Activated T-helper 2 cell treated with anti-CD3 and anti-CD28 coated beads, Interferon-gamma antibody, Interleukin-2, Interleukin-4, amounts not matched to agents 10 μg/mL and 5 μg/mL and 100 μg/mL, durations not matched to agents 14 hours and 24 hours and 36 hours (primary cell): ENCODE measurements around the gene NDEL1. TPM values are rescaled to one million over a fixed set of nuclear protein-coding genes. Genes with fewer than 3 reads are reported as not detected.

ENCODE experiments used
- DNase-seq: peaks from one replicate; pipeline ENCODE4 v3.0.0; 2021; ENCODE audit warnings: low spot score
- H3K27ac Mint-ChIP-seq: one replicate; pipeline ENCODE4 v1.8.0; 2021; ENCODE audit warnings: mixed read lengths
- H3K27me3 Mint-ChIP-seq: one replicate; pipeline ENCODE4 v1.8.0; 2021; ENCODE audit warnings: low read depth, mixed read lengths
- H3K36me3 Mint-ChIP-seq: one replicate; pipeline ENCODE4 v1.8.0; 2021; ENCODE audit warnings: low read depth, mixed read lengths
- H3K4me1 Mint-ChIP-seq: one replicate; pipeline ENCODE4 v1.8.0; 2021; ENCODE audit warnings: low read depth, mixed read lengths
- H3K4me3 Mint-ChIP-seq: one replicate; pipeline ENCODE4 v1.8.0; 2021; ENCODE audit warnings: low read depth, mild to moderate bottlenecking, moderate library complexity, mixed read lengths
- H3K9me3 Mint-ChIP-seq: one replicate; pipeline ENCODE4 v1.8.0; 2021; ENCODE audit warnings: mixed read lengths
- intact Hi-C: fragments of 100-400 bp; cut with micrococcal nuclease; formaldehyde crosslinking; loops from one replicate; pipeline ENCODE4 v1.15.1; 2023
- total RNA-seq: library from RNA; stranded (reverse); gene quantifications from 2 replicates; pipeline ENCODE4 v1.2.3, GENCODE V29; 2022

Gene NDEL1
- total RNA-seq, 1 donor from 2014 or later, result 66.9 TPM

DNA sequence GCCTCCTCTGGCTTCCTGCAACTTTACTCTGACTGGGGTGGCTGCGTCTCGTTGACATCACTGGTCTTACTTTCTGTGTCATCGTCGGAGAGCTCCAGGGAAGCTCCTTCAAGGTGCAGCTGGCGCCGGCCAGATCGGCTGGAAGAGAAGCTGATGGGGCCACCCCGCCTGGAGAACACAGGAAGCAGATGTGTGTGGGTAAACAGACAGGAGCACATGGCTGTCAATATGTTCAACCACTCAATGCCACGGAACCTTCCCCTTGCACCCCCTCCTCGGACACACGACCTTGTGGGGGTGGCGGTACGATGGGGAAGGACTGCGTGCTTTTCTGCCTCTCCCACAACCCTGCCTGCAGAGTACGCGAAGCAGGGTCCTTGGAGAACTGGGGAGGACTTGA is 40.1 kb downstream of the NDEL1 start:
- H3K36me3 Mint-ChIP-seq, result peaks cover 54% of the 10 kb centered on the region
- H3K9me3 Mint-ChIP-seq, result no peaks in the 10 kb centered on the region
- H3K27me3 Mint-ChIP-seq, result no peaks in the 10 kb centered on the region
- no peak for DNase-seq
- intact Hi-C loops, result no loop called here
- H3K4me1 Mint-ChIP-seq, result no peaks in the 10 kb centered on the region
- no peak overlapping the region for H3K27ac Mint-ChIP-seq
- H3K4me3 Mint-ChIP-seq, result no peak overlapping the region

DNA sequence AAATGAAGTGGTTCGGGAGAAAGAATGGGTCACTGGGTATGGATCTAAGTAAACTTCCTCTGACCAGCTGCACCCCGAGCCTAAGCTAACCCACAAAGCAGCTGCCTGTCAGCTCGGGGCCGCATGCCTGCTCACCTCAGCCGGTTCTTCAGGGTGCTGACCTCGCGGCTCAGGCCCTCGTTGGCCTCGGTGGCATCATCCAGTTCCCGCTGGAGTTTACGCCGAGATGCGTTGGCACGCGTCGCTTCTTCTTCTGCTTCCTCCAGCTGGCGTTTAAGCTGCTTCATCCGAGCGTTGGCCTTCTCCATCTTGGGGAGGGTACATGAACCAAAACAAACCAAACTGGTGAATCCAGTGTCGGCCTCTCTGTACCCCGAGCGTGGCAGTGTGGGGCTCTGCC is 41.1 kb downstream of the NDEL1 start:
- no peaks in the 10 kb centered on the region for H3K9me3 Mint-ChIP-seq
- H3K4me1 Mint-ChIP-seq, result no peaks in the 10 kb centered on the region
- peaks cover 59% of the 10 kb centered on the region for H3K36me3 Mint-ChIP-seq
- intact Hi-C loops, result no loop called here
- H3K27me3 Mint-ChIP-seq, result no peaks in the 10 kb centered on the region
- no peak overlapping the region for H3K4me3 Mint-ChIP-seq
- DNase-seq, result no peak
- H3K27ac Mint-ChIP-seq, result no peak overlapping the region

DNA sequence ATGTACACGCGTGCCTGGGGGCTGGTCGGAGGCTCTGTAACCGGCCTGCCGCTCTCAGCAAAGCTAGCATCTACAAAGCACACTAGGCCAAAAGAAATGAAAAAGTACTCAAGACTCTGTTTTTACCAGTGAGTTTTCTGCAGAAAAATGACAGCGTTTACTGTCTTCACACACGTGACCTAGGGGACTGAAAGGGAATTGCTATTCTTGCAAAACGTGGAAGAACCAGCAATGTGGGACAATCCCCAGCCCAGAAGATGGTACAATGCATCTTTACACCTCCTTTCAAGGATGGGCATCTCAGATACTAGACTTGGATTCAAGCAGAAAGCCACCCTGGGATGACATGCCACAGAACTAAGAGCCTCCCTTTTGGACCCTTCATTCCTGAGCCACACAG is 41.5 kb downstream of the NDEL1 start:
- no peaks in the 10 kb centered on the region for H3K27me3 Mint-ChIP-seq
- no peak overlapping the region for H3K4me3 Mint-ChIP-seq
- no peaks in the 10 kb centered on the region for H3K9me3 Mint-ChIP-seq
- no peak overlapping the region for H3K27ac Mint-ChIP-seq
- intact Hi-C loops, result no loop called here
- H3K4me1 Mint-ChIP-seq, result no peaks in the 10 kb centered on the region
- no peak for DNase-seq
- H3K36me3 Mint-ChIP-seq, result peaks cover 62% of the 10 kb centered on the region

DNA sequence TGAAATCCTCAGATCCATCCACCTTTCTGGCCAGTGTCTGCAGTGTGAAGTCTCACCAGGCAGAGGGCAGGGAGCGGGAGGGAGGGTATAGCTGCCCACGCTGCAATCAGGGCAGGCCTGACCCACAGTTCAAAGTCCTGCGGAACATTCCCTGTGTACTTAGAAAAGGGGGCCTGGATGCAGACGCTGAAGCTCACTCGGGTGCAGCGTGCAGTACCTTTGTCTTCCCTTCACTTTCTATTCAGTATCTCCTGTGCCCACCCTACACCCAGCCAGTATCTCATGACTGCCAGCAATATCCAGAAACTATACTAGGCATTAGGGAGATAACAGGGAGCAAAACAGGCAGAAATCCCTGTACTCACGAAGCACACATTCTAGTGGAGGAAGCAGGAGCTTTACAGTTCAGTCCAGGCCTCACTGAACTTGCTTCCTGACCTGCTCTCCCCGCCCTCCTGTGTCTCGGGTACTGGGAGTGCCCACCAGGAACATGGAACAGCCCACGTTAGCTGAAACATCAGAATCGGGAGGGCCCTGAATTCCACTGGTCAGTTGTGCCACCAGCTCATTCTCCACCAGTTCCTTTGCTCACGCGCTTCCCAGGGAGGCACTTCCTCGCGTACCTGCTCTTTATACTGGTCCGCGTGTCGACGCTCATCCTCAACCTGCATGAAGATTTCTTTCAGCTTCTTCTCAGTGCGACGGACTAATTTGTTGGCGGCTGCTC is 42.2 kb downstream of the NDEL1 start:
- intact Hi-C loops, result no loop called here
- Mint-ChIP-seq H3K27ac (no peak overlapping the region), H3K9me3 (peaks cover 2% of the 10 kb centered on the region), H3K4me1 (no peaks in the 10 kb centered on the region), H3K27me3 (no peaks in the 10 kb centered on the region), H3K4me3 (no peak overlapping the region), H3K36me3 (peaks cover 69% of the 10 kb centered on the region)
- no peak for DNase-seq

DNA sequence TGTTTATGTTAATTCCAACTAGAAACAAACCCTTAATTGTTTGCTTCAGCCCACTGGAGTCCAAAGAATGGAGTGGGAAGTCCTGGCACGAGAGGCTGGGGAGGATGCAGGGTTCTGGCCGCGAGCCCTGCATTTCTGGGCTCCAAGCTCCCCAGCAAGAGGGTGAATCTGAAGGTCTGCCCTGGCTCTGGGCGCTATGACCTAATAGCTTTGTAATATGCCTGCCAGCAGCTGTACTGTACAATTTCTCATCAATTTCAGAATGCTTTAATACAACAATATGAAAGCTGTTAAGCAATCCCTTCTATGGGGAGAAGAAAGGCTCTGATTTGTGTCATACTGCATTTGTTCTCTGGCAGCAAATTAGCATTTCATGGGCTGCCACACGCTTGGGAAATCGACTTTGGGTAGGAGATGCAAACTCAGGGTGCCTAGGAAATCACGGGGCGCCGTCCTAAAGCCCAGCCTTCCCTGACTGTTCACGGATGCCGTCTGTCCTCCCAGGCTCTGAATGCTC is 43.8 kb downstream of the NDEL1 start:
- no peaks in the 10 kb centered on the region for H3K4me1 Mint-ChIP-seq
- H3K36me3 Mint-ChIP-seq, result peaks cover 70% of the 10 kb centered on the region

DNA sequence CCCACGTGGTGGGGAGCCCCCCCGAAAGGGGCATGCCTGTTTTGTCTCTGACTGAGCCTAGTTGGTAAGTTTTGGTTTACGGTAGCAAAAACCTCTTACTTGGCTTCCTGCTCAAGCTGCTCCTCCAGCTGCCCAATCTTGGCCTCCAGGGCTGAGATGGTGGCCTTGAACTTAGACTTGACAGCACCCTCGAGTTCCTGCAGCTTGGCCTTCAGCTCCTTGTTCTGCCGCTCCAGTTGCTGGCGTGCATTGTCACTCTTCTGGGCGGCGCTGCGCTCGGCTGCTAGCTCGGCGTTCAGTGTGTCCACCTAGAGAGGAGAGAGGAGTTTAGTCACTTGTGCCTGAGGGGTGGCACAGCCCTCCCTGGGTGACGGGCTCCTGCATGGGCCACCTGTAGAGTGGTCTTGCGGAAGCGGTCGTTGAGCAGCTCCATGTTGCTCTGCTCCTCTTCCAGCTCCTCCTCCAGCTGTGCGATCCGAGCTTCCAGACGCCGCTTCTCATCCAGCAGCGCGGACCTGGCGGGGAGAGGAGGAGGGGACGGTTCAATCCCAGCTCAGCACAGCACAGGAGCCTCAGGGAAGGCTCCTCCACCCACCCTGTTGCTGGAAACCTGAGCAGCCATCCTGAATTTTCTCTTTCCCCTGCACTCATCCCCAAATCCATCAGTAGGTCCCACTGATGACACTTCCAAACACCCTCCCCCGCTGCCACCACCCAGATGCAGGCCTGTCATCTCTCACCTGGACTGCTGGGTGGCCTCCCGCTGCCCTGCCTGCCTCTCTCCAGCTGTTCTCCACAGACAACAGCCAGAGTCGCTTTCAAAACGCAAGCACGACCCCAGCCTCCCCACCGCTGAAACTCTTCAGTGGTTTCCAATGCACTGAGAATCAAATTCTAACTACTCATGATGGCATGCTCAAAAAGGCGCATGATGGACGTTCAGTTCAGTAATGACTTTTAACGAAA is 44.6 kb downstream of the NDEL1 start:
- Mint-ChIP-seq H3K4me3 (no peak overlapping the region), H3K27ac (no peak overlapping the region), H3K27me3 (no peaks in the 10 kb centered on the region), H3K36me3 (peaks cover 68% of the 10 kb centered on the region), H3K9me3 (peaks cover 14% of the 10 kb centered on the region), H3K4me1 (no peaks in the 10 kb centered on the region)
- DNase-seq, result no peak
- intact Hi-C loops, result no loop called here

More for the DNA sequence above, 43.8 kb downstream of the NDEL1 start:
- Mint-ChIP-seq H3K9me3 (peaks cover 9% of the 10 kb centered on the region), H3K27ac (no peak overlapping the region), H3K27me3 (no peaks in the 10 kb centered on the region), H3K4me3 (no peak overlapping the region)
- DNase-seq, result no peak
- intact Hi-C loops, result no loop called here

DNA sequence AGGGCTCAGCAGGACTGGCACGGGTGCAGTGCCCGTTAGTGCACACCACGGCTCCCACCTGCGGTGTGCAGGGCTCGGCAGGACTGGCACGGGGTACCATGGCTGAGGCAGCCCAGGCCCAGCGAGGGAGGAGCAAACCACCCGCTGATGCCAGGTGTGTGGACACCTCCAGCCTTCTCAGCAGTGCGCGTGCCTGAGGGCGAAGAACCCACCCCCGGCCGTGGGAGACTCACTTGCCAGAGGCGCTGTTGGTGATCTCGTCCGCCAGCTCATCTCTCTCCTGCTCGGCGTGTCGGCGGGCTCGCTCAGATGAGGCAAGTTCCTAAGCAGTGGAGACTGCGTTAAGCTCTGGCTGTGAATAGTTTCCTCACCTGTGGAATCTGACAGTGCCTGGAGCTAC is 45.4 kb downstream of the NDEL1 start:
- H3K4me1 Mint-ChIP-seq, result no peaks in the 10 kb centered on the region
- H3K4me3 Mint-ChIP-seq, result no peak overlapping the region
- peaks cover 14% of the 10 kb centered on the region for H3K9me3 Mint-ChIP-seq
- DNase-seq, result no peak
- intact Hi-C loops, result no loop called here
- H3K36me3 Mint-ChIP-seq, result peaks cover 66% of the 10 kb centered on the region
- no peak overlapping the region for H3K27ac Mint-ChIP-seq
- H3K27me3 Mint-ChIP-seq, result no peaks in the 10 kb centered on the region

DNA sequence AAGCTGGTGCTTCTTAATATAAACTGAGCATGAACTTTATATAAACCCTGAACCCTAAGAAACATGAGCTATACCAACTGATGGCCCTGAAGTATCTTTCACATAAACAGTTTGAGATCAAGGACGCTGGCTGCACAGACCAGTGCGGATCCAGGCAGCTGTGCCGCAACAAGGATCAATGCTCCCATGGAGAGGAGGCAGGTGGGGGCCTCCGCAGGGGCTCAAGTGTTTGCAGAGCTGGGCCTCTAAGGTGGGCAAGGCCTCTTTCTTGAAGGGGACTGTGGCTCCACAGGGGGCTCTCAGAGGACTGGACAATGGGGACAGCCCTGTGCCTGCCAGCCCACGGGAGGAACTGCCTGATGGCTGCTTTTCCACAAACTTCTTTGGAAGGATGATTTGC is 46.0 kb downstream of the NDEL1 start:
- Mint-ChIP-seq H3K4me3 (no peak overlapping the region), H3K4me1 (no peaks in the 10 kb centered on the region), H3K9me3 (peaks cover 14% of the 10 kb centered on the region), H3K36me3 (peaks cover 69% of the 10 kb centered on the region), H3K27ac (no peak overlapping the region), H3K27me3 (no peaks in the 10 kb centered on the region)
- intact Hi-C loops, result no loop called here
- no peak for DNase-seq

DNA sequence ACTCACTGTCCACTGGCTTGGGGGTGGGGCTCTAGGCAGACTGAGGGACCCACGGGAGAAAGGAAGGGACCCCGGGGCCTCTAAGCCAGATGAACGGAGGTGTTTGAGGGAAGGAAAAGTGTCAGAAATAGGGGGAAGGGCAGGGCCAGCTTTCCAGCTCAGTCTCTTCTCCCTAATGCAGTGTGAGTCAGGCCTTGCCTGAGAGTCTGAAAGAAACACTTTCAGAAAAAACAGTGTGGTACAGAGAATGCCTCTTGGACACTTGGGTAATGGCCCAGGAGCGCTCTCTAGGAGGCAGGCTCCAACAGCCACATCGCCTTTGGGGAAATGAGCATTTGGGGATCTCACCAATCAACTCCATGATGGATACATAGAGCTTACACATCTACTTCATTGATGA is 46.9 kb downstream of the NDEL1 start:
- intact Hi-C loops, result no loop called here
- Mint-ChIP-seq H3K27ac (no peak overlapping the region), H3K27me3 (no peaks in the 10 kb centered on the region), H3K36me3 (peaks cover 71% of the 10 kb centered on the region), H3K9me3 (peaks cover 14% of the 10 kb centered on the region), H3K4me3 (no peak overlapping the region), H3K4me1 (no peaks in the 10 kb centered on the region)
- DNase-seq, result no peak

DNA sequence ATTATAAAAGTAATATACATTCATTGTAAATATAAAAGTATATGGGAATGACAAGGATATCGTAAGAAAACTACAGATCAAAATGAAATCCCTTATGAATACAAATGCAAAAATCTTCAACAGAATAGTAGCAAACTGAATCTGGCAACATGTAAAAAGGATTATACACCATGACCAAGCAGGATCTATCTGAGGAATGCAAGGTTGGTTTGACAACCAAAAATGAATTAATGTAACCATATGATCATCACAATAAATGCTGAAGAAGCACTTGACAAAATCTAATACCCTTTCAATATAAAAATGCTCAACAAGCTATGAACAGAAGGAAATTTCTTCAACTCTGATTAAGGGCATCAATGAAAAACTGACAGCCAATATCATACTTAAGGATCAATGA is 48.8 kb downstream of the NDEL1 start:
- DNase-seq, result no peak
- no peaks in the 10 kb centered on the region for H3K4me1 Mint-ChIP-seq

DNA sequence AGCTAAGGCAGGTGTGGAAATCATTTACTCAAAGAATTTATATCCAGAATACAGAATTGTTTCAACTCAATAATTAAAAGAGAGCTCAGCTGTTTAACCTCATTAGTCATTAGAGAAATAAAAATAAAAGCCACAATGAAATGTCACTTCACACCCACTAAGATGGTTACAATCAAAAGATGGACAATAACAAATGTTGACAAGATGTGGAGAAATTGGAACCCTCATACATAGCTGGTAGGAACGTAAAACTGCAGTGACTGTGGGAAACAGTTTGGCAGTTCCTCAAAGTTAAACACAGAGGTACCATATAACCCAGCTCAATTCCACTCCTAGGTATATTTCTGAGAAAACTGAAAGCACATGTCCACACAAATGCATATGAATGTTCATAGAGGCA is 49.8 kb downstream of the NDEL1 start:
- peaks cover 49% of the 10 kb centered on the region for H3K36me3 Mint-ChIP-seq
- H3K27me3 Mint-ChIP-seq, result no peaks in the 10 kb centered on the region
- H3K9me3 Mint-ChIP-seq, result peaks cover 14% of the 10 kb centered on the region

More for the DNA sequence above, 48.8 kb downstream of the NDEL1 start:
- H3K9me3 Mint-ChIP-seq, result peaks cover 14% of the 10 kb centered on the region
- H3K36me3 Mint-ChIP-seq, result peaks cover 57% of the 10 kb centered on the region
- no peak overlapping the region for H3K27ac Mint-ChIP-seq
- intact Hi-C loops, result no loop called here
- H3K4me3 Mint-ChIP-seq, result no peak overlapping the region
- no peaks in the 10 kb centered on the region for H3K27me3 Mint-ChIP-seq

DNA sequence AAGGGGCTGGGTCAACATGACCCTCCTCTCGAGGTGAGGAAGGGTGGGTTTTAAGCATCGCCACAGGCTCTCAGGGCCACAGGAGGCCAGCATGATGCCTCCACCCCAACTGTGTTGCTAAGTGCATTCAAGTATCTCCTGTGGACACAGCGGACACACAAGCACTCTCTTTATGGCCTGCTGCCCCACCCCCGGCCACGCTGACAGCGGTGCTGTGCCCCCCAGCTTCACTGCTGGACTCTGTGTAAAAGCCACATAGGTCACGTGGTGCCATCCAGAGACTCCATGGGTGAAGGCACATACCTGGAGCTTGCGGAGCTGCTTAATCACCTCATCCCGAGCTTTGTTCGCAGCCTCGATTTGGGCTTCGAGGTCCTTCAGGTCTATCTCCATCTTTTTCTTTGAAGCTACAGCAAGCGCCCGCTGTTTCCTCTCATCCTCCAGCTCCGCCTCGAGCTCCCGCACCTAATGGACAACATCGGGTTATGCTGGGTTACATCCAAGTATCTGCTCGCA is 51.5 kb downstream of the NDEL1 start:
- intact Hi-C loops, result no loop called here
- no peak for DNase-seq
- Mint-ChIP-seq H3K4me3 (no peak overlapping the region), H3K4me1 (no peaks in the 10 kb centered on the region), H3K27ac (no peak overlapping the region), H3K9me3 (peaks cover 14% of the 10 kb centered on the region), H3K36me3 (peaks cover 35% of the 10 kb centered on the region), H3K27me3 (no peaks in the 10 kb centered on the region)

More for the DNA sequence above, 49.8 kb downstream of the NDEL1 start:
- H3K27ac Mint-ChIP-seq, result no peak overlapping the region
- DNase-seq, result no peak
- no peaks in the 10 kb centered on the region for H3K4me1 Mint-ChIP-seq
- H3K4me3 Mint-ChIP-seq, result no peak overlapping the region
- intact Hi-C loops, result no loop called here

DNA sequence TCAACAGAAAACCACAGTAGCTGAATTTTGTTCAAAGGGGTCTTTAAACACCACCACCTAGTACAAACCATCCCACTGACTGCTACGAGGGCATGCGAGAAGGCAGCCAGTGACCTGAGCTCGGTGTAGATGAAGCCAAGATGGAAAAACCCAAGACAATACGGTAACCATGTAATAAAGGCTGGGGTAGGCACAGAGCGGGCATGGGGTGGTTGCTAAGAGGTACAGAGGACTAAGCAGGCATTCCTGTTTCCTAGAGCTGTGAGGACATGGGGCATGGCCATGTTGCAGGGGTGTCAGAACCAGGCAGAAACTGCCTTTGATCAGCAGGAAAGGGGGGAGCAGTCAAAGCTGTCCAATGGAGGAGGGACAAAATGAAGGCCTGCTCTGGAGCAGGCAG is 52.1 kb downstream of the NDEL1 start:
- Mint-ChIP-seq H3K27me3 (no peaks in the 10 kb centered on the region), H3K36me3 (peaks cover 29% of the 10 kb centered on the region), H3K9me3 (peaks cover 13% of the 10 kb centered on the region), H3K27ac (no peak overlapping the region), H3K4me3 (no peak overlapping the region), H3K4me1 (no peaks in the 10 kb centered on the region)
- DNase-seq, result no peak
- intact Hi-C loops, result no loop called here
